HCT116 (cell line): ENCODE data around the gene DGAT2. TPM values are rescaled to one million over a fixed set of nuclear protein-coding genes. Genes with fewer than 3 reads are reported as not detected.

ENCODE experiments used
- ATAC-seq: fragments of 200-7000 bp; cut with Tn5 transposase; 2 replicates; pipeline ENCODE4 v1.9.1; 2020; ENCODE audit warnings: mild to moderate bottlenecking, moderate library complexity
- BruUV-seq: library from RNA; stranded (reverse); fragments of 400-500 nt; replicated peaks from 2 replicates; lab custom pipeline; 2021; lab: Mats Ljungman, UMichigan
- CTCF ChIA-PET: fragments of 300-600 bp; sonication (Branson Sonifier 250); formaldehyde crosslinking; loops from one replicate; lab custom pipeline; 2021; ENCODE audit warnings: antibody characterized with exemption; lab: Charles Lee
- POLR2A ChIA-PET: fragments of 300-600, 350-600 bp; sonication (Branson Sonifier 250); formaldehyde crosslinking; loops from one replicate; lab custom pipeline; 2021; ENCODE audit warnings: antibody characterized with exemption; lab: Charles Lee
- RAD21 ChIA-PET, 2 experiments: fragments of 300-600 bp; sonication (Branson Sonifier 250); formaldehyde crosslinking; loops; one replicate each; lab custom pipeline; 2023; ENCODE audit warnings: low total read pairs in 2 of 2; ENCODE audit not compliant: uncharacterized antibody in 2 of 2, unreplicated experiment in 2 of 2, low non-redundant PET in 1 of 2; lab: Charles Lee
- DNase-seq: peaks from one replicate; pipeline ENCODE4 v3.0.0-alpha.2; 2010; ENCODE audit warnings: low read depth, low spot score
- H2AFZ ChIP-seq: fragments of 200-600 bp; shearing (Covaris generic), sonication (generic); 2 replicates; pipeline ENCODE4 v1.6.1; 2017; ENCODE audit warnings: low read depth, mixed run types, mixed read lengths, antibody characterized with exemption, low read length; ENCODE audit not compliant: poor library complexity, severe bottlenecking
- H3K27ac ChIP-seq: 2 replicates; pipeline ENCODE4 v1.5.1; 2012; ENCODE audit warnings: low read depth, low read length
- H3K27me3 ChIP-seq: fragments of 200-600 bp; sonication (generic); 2 replicates; pipeline ENCODE4 v1.6.1; 2016; ENCODE audit warnings: mixed run types, low read length, mixed read lengths; ENCODE audit not compliant: insufficient read depth
- H3K36me3 ChIP-seq, 2 experiments: fragments of 200-500 bp in 1 of 2; fragments of 200-600 bp in 1 of 2; sonication (Bioruptor generic) in 1 of 2; sonication (generic) in 1 of 2; 2 replicates each; pipeline versions ENCODE4 v1.5.1 to v1.6.1; 2014 to 2016; ENCODE audit warnings: low read length in 2 of 2, inconsistent platforms in 1 of 2, mixed read lengths in 1 of 2, mixed run types in 1 of 2; ENCODE audit not compliant: insufficient read depth in 2 of 2, control insufficient read depth in 1 of 2
- H3K4me1 ChIP-seq, 2 experiments: fragments of 200-600 bp in 1 of 2; sonication (generic) in 1 of 2; 2 replicates each; pipeline versions ENCODE4 v1.5.1 to v1.6.1; 2012 to 2017; ENCODE audit warnings: low read length in 2 of 2, inconsistent platforms in 1 of 2, mild to moderate bottlenecking in 1 of 2, mixed read lengths in 1 of 2, mixed run types in 1 of 2, moderate library complexity in 1 of 2; ENCODE audit not compliant: insufficient read depth in 2 of 2, control insufficient read depth in 1 of 2
- H3K4me2 ChIP-seq: fragments of 200-600 bp; sonication (generic); 2 replicates; pipeline ENCODE4 v1.6.1; 2017; ENCODE audit warnings: mixed run types, low read length, mixed read lengths
- H3K4me3 ChIP-seq, 2 experiments: fragments of 200-600 bp in 1 of 2; sonication (generic) in 1 of 2; replicated peaks in 1 of 2; 2 replicates each; pipeline ENCODE4 v1.5.1; 2011 to 2016; ENCODE audit warnings: low read length in 2 of 2, control low read depth in 1 of 2, low read depth in 1 of 2, mild to moderate bottlenecking in 1 of 2, mixed read lengths in 1 of 2, mixed run types in 1 of 2
- H3K79me2 ChIP-seq: fragments of 200-600 bp; sonication (generic); 2 replicates; pipeline ENCODE4 v1.6.1; 2017; ENCODE audit warnings: mild to moderate bottlenecking, mixed run types, low read length, moderate library complexity, mixed read lengths; ENCODE audit not compliant: insufficient read depth
- H3K9ac ChIP-seq: fragments of 200-600 bp; sonication (generic); 2 replicates; pipeline ENCODE4 v1.6.1; 2016; ENCODE audit warnings: low read length, mixed read lengths
- H3K9me2 ChIP-seq: fragments of 200-600 bp; sonication (generic), shearing (Covaris generic); 2 replicates; pipeline ENCODE4 v1.6.1; 2017; ENCODE audit warnings: mixed run types, mild to moderate bottlenecking, moderate library complexity; ENCODE audit not compliant: insufficient read depth
- H3K9me3 ChIP-seq, 2 experiments: fragments of 200-500 bp in 1 of 2; fragments of 200-600 bp in 1 of 2; sonication (Bioruptor generic) in 1 of 2; sonication (generic) in 1 of 2; 2 replicates each; pipeline ENCODE4 v1.6.1; 2014 to 2017; ENCODE audit warnings: low read length in 2 of 2, mixed read lengths in 2 of 2, inconsistent platforms in 1 of 2, low read depth in 1 of 2, mild to moderate bottlenecking in 1 of 2, mixed run types in 1 of 2, moderate library complexity in 1 of 2; ENCODE audit not compliant: control insufficient read depth in 1 of 2, insufficient read depth in 1 of 2
- H4K20me1 ChIP-seq: fragments of 200-600 bp; sonication (generic), shearing (Covaris generic); 2 replicates; pipeline ENCODE4 v1.6.1; 2017; ENCODE audit warnings: mixed run types, mild to moderate bottlenecking, moderate library complexity; ENCODE audit not compliant: insufficient read depth
- CBX3 ChIP-seq: IDR thresholded peaks from 2 replicates; pipeline ENCODE4 v1.6.1; 2012; ENCODE audit warnings: low read depth
- CEBPB ChIP-seq: IDR thresholded peaks from 2 replicates; pipeline ENCODE4 v1.6.1; 2012; ENCODE audit warnings: low read depth
- EGR1 ChIP-seq: IDR thresholded peaks from 2 replicates; pipeline ENCODE4 v1.6.1; 2012; ENCODE audit warnings: low read depth
- ELF1 ChIP-seq: IDR thresholded peaks from 2 replicates; pipeline ENCODE4 v1.6.1; 2012; ENCODE audit warnings: low read depth, borderline replicate concordance
- EZH2 ChIP-seq: fragments of 200-600 bp; sonication (generic); IDR thresholded peaks from 2 replicates; pipeline ENCODE4 v1.6.1; 2017; ENCODE audit warnings: antibody characterized with exemption, mixed run types
- EZH2phosphoT487 ChIP-seq: fragments of 200-600 bp; IDR thresholded peaks from 2 replicates; pipeline ENCODE4 v1.6.1; 2018; ENCODE audit warnings: antibody characterized with exemption, borderline replicate concordance
- FOSL1 ChIP-seq: IDR thresholded peaks from 2 replicates; pipeline ENCODE4 v1.6.1; 2012; ENCODE audit warnings: low read depth
- JUND ChIP-seq: IDR thresholded peaks from 2 replicates; pipeline ENCODE4 v1.6.1; 2012
- POLR2A ChIP-seq: IDR thresholded peaks from 2 replicates; pipeline ENCODE4 v1.7.0; 2011; ENCODE audit warnings: borderline replicate concordance; ENCODE audit not compliant: insufficient read depth, insufficient read length; ENCODE audit errors: extremely low read depth
- RAD21 ChIP-seq: IDR thresholded peaks from 2 replicates; pipeline ENCODE4 v1.6.1; 2012; ENCODE audit warnings: low read depth, mild to moderate bottlenecking
- SIN3A ChIP-seq: IDR thresholded peaks from 2 replicates; pipeline ENCODE4 v1.6.1; 2012; ENCODE audit warnings: low read depth
- SP1 ChIP-seq: IDR thresholded peaks from 2 replicates; pipeline ENCODE4 v1.6.1; 2012; ENCODE audit warnings: low read depth
- SRF ChIP-seq: IDR thresholded peaks from 2 replicates; pipeline ENCODE4 v1.6.1; 2012; ENCODE audit warnings: low read depth
- TCF7L2 ChIP-seq: IDR thresholded peaks from 2 replicates; pipeline ENCODE4 v1.7.0; 2011; ENCODE audit warnings: borderline replicate concordance, inconsistent platforms; ENCODE audit not compliant: insufficient read depth, insufficient read length; ENCODE audit errors: extremely low read depth
- ZFX ChIP-seq: fragments of 450-650 bp; IDR thresholded peaks from 2 replicates; pipeline ENCODE4 v1.6.1; 2017
- ZNF274 ChIP-seq: fragments of 200-500 bp; sonication (Bioruptor generic); IDR thresholded peaks from 2 replicates; pipeline ENCODE4 v1.6.1; 2014; ENCODE audit warnings: mild to moderate bottlenecking, low read depth, low read length, inconsistent platforms
- intact Hi-C: fragments of 100-400 bp; cut with micrococcal nuclease; formaldehyde crosslinking; loops from 2 replicates; pipeline ENCODE4 v1.10.0; 2022
- total RNA-seq: library from RNA; stranded (reverse); gene quantifications from one replicate; pipeline ENCODE4 v1.2.1, GENCODE V29; 2021; ENCODE audit not compliant: unreplicated experiment
- TF ChIP-seq, protein P1 (sequence below): IDR thresholded peaks from 2 replicates; pipeline ENCODE4 v1.6.1; 2012
- TF ChIP-seq, protein P2 (sequence below): IDR thresholded peaks from 2 replicates; pipeline ENCODE4 v1.6.1; 2012; ENCODE audit warnings: low read depth
- TF ChIP-seq, protein P3 (sequence below): IDR thresholded peaks from 2 replicates; pipeline ENCODE4 v1.6.1; 2012

The DGAT2 gene
- total RNA-seq, 1 experiment from 2014 or later = 2.4 TPM

DNA sequence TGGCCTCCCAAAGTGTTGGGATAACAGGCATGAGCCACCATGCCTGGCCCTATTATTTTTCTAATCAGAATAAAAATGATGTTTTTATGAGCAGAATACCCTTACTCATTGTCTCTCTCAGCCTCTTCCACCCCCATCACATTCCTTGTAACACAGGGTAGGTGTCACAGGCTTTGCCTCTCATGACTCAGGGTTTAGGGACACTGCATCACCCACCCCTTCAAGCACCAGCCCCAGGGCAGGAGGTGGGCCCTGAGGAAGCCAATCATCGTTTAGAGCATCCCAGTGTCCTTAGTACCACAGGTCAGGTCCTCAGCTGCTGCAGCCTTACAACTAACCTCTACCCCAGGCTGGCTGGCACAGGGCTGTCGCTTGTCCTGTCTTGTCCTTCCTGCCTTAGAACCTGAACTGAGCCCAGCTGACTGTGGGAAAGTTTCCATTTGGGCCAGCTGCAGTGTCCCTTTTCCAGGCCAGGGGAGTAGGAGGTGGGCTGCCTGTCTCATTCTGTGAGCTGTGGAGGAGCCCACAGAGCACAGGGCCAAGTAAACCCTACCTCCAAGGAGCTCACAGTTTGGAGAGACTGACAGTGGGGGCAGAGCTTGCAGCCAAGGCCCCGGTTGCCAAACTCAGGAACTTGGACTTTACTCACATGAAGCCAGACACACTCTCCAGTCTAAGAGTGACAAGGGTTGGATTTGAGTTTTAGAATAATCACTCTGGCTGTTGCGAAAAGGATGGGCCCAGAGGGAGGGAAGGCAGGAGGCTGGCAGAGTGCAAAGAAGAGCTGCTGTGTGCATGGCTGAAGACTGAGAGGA, 26.9 kb downstream of the DGAT2 start:
- no peak overlapping the region for H2AFZ ChIP-seq
- BruUV-seq = no TSS peak
- H3K27ac ChIP-seq = no peak overlapping the region
- no peak overlapping the region for H3K9ac ChIP-seq
- no peak for DNase-seq
- no peaks in the 10 kb centered on the region for H3K9me3 ChIP-seq
- no peaks in the 10 kb centered on the region for H3K9me2 ChIP-seq
- no peak overlapping the region for H3K4me2 ChIP-seq
- ChIA-PET CTCF (no interaction called here), RAD21 (no interaction called here), POLR2A (no interaction called here)
- H3K27me3 ChIP-seq = no peaks in the 10 kb centered on the region
- H4K20me1 ChIP-seq = no peaks in the 10 kb centered on the region
- H3K4me3 ChIP-seq = no peak overlapping the region
- no peaks in the 10 kb centered on the region for H3K79me2 ChIP-seq
- no peaks in the 10 kb centered on the region for H3K4me1 ChIP-seq
- TF ChIP-seq JUND (no peak), RAD21 (no peak), SRF (no peak), CBX3 (no peak), TCF7L2 (no peak), CEBPB (no peak), EZH2 (no peak), POLR2A (no peak), EZH2phosphoT487 (no peak), FOSL1 (no peak), ZFX (no peak), ELF1 (no peak), ZNF274 (no peak), SIN3A (no peak), SP1 (no peak), EGR1 (no peak)
- TF ChIP-seq, protein P1, sequence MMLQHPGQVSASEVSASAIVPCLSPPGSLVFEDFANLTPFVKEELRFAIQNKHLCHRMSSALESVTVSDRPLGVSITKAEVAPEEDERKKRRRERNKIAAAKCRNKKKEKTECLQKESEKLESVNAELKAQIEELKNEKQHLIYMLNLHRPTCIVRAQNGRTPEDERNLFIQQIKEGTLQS = no peak
- TF ChIP-seq, protein P2, sequence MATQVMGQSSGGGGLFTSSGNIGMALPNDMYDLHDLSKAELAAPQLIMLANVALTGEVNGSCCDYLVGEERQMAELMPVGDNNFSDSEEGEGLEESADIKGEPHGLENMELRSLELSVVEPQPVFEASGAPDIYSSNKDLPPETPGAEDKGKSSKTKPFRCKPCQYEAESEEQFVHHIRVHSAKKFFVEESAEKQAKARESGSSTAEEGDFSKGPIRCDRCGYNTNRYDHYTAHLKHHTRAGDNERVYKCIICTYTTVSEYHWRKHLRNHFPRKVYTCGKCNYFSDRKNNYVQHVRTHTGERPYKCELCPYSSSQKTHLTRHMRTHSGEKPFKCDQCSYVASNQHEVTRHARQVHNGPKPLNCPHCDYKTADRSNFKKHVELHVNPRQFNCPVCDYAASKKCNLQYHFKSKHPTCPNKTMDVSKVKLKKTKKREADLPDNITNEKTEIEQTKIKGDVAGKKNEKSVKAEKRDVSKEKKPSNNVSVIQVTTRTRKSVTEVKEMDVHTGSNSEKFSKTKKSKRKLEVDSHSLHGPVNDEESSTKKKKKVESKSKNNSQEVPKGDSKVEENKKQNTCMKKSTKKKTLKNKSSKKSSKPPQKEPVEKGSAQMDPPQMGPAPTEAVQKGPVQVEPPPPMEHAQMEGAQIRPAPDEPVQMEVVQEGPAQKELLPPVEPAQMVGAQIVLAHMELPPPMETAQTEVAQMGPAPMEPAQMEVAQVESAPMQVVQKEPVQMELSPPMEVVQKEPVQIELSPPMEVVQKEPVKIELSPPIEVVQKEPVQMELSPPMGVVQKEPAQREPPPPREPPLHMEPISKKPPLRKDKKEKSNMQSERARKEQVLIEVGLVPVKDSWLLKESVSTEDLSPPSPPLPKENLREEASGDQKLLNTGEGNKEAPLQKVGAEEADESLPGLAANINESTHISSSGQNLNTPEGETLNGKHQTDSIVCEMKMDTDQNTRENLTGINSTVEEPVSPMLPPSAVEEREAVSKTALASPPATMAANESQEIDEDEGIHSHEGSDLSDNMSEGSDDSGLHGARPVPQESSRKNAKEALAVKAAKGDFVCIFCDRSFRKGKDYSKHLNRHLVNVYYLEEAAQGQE = no peak
- TF ChIP-seq, protein P3, sequence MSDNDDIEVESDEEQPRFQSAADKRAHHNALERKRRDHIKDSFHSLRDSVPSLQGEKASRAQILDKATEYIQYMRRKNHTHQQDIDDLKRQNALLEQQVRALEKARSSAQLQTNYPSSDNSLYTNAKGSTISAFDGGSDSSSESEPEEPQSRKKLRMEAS = no peak
- H3K36me3 ChIP-seq = no peaks in the 10 kb centered on the region
- intact Hi-C loops = no loop called here
- ATAC-seq = peak; percentile 44; the same call in 1 of the 2 replicates
